Urinary bladder (tissue), 4 donors: ENCODE results near the gene SLC6A18. TPM values are rescaled to one million over a fixed set of nuclear protein-coding genes. Genes with fewer than 3 reads are reported as not detected.

Experiments used
- DNase-seq: peaks from one replicate; pipeline ENCODE4 v3.0.0-alpha.2; 2015; ENCODE audit errors: extremely low spot score
- H3K27ac ChIP-seq: one replicate; pipeline ENCODE4 v1.5.1; 2013; ENCODE audit warnings: low read depth, mild to moderate bottlenecking, moderate library complexity
- H3K36me3 ChIP-seq: one replicate; pipeline ENCODE4 v1.6.1; 2013; ENCODE audit warnings: mild to moderate bottlenecking, moderate library complexity; ENCODE audit not compliant: insufficient read depth
- H3K4me1 ChIP-seq: one replicate; pipeline ENCODE4 v1.6.1; 2013; ENCODE audit warnings: mild to moderate bottlenecking, moderate library complexity; ENCODE audit not compliant: insufficient read depth
- H3K4me3 ChIP-seq: one replicate; pipeline ENCODE4 v1.5.1; 2013; ENCODE audit warnings: low read depth, low read length
- WGBS: extraction: QIAGEN DNeasy Blood & Tissue Kit; methylation state at CpG from one replicate; pipeline ENCODE4 v1.1.7; 2013; 5-methylcytosine and 5-hydroxymethylcytosine counted together
- polyA plus RNA-seq: library from polyadenylated mRNA; stranded (reverse); fragments of 200-250 nt; gene quantifications from one replicate; pipeline ENCODE4 v1.2.3, GENCODE V29; 2013
- total RNA-seq: library from RNA; depleted of rRNA; stranded (reverse); fragments of >200 nt; gene quantifications from one replicate; pipeline ENCODE4 v1.2.3, GENCODE V29; 2014
- donor health status: healthy with polysubstance abuse.
- donor health status: healthy.

SLC6A18 gene
- total and polyA plus RNA-seq, 2 donors: not detected

GRCh38 chr5:1203311-1203967 is 21.7 kb upstream of the SLC6A18 start:
- WGBS: 84% methylated on average over 24 of the region's 24 CpGs
- Histone ChIP-seq H3K4me1 (no peaks in the 10 kb centered on the region), H3K27ac (no peak overlapping the region), H3K4me3 (no peak overlapping the region), H3K36me3 (no peaks in the 10 kb centered on the region)
- no peak for DNase-seq

GRCh38 chr5:1203968-1204692 is 21.1 kb upstream of the SLC6A18 start:
- 73% methylated on average over 25 of the region's 25 CpGs for WGBS
- Histone ChIP-seq H3K27ac (no peak overlapping the region), H3K4me1 (no peaks in the 10 kb centered on the region), H3K36me3 (no peaks in the 10 kb centered on the region), H3K4me3 (no peak overlapping the region)
- DNase-seq: no peak

GRCh38 chr5:1204693-1205242 is 20.4 kb upstream of the SLC6A18 start:
- 20% methylated on average over 18 of the region's 18 CpGs for WGBS

GRCh38 chr5:1205255-1206180 is 19.7 kb upstream of the SLC6A18 start:
- 67% methylated on average over 11 of the region's 11 CpGs for WGBS
- no peak overlapping the region for H3K4me3 ChIP-seq
- no peaks in the 10 kb centered on the region for H3K4me1 ChIP-seq
- no peaks in the 10 kb centered on the region for H3K36me3 ChIP-seq
- no peak overlapping the region for H3K27ac ChIP-seq
- no peak for DNase-seq

More at GRCh38 chr5:1204693-1205242, 20.4 kb upstream of the SLC6A18 start:
- peak; percentile 31 for DNase-seq
- Histone ChIP-seq H3K27ac (no peak overlapping the region), H3K4me1 (no peaks in the 10 kb centered on the region), H3K4me3 (no peak overlapping the region), H3K36me3 (no peaks in the 10 kb centered on the region)

- 75% methylated on average over 49 of the region's 49 CpGs for WGBS
- H3K36me3 ChIP-seq: no peaks in the 10 kb centered on the region
- H3K4me3 ChIP-seq: no peak overlapping the region
- no peak for DNase-seq
- no peaks in the 10 kb centered on the region for H3K4me1 ChIP-seq
- H3K27ac ChIP-seq: no peak overlapping the region
These were observed 18.4 kb upstream of the SLC6A18 start for GRCh38 chr5:1206521-1207412.

GRCh38 chr5:1207555-1207954 is 17.6 kb upstream of the SLC6A18 start:
- Histone ChIP-seq H3K27ac (no peak overlapping the region), H3K36me3 (no peaks in the 10 kb centered on the region), H3K4me3 (no peak overlapping the region), H3K4me1 (no peaks in the 10 kb centered on the region)
- 64% methylated on average over 6 of the region's 6 CpGs for WGBS
- DNase-seq: no peak

GRCh38 chr5:1208221-1208742 is 16.9 kb upstream of the SLC6A18 start:
- Histone ChIP-seq H3K4me1 (no peaks in the 10 kb centered on the region), H3K4me3 (no peak overlapping the region), H3K27ac (no peak overlapping the region), H3K36me3 (no peaks in the 10 kb centered on the region)
- WGBS: 69% methylated on average over 17 of the region's 17 CpGs
- DNase-seq: no peak

- H3K4me3 ChIP-seq: no peak overlapping the region
- WGBS: 74% methylated on average over 24 of the region's 24 CpGs
- H3K4me1 ChIP-seq: no peaks in the 10 kb centered on the region
- no peak for DNase-seq
- H3K36me3 ChIP-seq: no peaks in the 10 kb centered on the region
- H3K27ac ChIP-seq: no peak overlapping the region
These were observed 16.3 kb upstream of the SLC6A18 start for GRCh38 chr5:1208743-1209488.

- H3K4me3 ChIP-seq: no peak overlapping the region
- DNase-seq: no peak
- H3K27ac ChIP-seq: no peak overlapping the region
- H3K36me3 ChIP-seq: no peaks in the 10 kb centered on the region
- WGBS: 66% methylated on average over 2 of the region's 2 CpGs
- no peaks in the 10 kb centered on the region for H3K4me1 ChIP-seq
These were observed 15.7 kb upstream of the SLC6A18 start for GRCh38 chr5:1209489-1209852.

- WGBS: 82% methylated on average over 21 of the region's 21 CpGs
- H3K27ac ChIP-seq: no peak overlapping the region
- no peak overlapping the region for H3K4me3 ChIP-seq
- DNase-seq: no peak
- no peaks in the 10 kb centered on the region for H3K4me1 ChIP-seq
- H3K36me3 ChIP-seq: no peaks in the 10 kb centered on the region
These were observed 15.0 kb upstream of the SLC6A18 start for GRCh38 chr5:1209896-1210776.

GRCh38 chr5:1210832-1211251 is 14.3 kb upstream of the SLC6A18 start:
- Histone ChIP-seq H3K4me3 (no peak overlapping the region), H3K4me1 (no peaks in the 10 kb centered on the region), H3K27ac (no peak overlapping the region), H3K36me3 (no peaks in the 10 kb centered on the region)
- 81% methylated on average over 21 of the region's 21 CpGs for WGBS
- DNase-seq: no peak
